ENCODE results near the gene CALM1.
"Not testable (repeated sequence)": the region's sequence is repeated elsewhere in the genome, so short reads cannot be mapped to it uniquely, and the experiment has no call there.

The CALM1 gene

DNA sequence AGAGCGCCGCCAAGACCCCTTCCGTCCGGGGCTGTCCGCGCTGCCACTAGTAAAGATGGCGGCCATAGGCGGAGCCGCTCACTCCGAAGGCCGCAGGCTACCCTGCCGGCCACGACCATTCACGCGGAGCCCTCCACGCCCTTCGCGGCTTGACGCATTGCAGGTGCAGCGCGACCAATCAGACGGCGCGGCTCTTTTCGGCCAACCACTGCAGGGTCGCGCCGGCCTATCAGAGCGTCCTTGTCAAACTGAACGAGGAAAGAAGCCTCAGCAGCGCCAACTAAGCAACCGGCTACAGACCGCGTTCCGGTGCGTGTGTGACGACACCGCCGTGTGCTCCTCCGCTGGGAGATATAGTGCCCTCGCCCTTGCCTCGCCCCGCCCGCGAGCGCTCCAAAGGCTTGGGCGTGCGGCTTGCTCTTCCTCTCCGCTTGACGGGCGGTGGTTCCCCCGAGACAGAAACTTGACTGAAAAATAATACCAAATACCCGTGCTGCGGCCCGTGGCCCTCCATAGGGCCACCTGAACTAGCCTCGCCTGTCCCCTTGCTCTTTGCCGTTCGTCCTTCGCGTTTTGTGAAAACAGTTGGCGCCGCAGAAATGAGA lies 13.6 kb upstream of the CALM1 start:
- peak; percentile 97 for DNase-seq (ENCODE audit: low read depth in 2 of 2, low spot score in 1 of 2)

DNA sequence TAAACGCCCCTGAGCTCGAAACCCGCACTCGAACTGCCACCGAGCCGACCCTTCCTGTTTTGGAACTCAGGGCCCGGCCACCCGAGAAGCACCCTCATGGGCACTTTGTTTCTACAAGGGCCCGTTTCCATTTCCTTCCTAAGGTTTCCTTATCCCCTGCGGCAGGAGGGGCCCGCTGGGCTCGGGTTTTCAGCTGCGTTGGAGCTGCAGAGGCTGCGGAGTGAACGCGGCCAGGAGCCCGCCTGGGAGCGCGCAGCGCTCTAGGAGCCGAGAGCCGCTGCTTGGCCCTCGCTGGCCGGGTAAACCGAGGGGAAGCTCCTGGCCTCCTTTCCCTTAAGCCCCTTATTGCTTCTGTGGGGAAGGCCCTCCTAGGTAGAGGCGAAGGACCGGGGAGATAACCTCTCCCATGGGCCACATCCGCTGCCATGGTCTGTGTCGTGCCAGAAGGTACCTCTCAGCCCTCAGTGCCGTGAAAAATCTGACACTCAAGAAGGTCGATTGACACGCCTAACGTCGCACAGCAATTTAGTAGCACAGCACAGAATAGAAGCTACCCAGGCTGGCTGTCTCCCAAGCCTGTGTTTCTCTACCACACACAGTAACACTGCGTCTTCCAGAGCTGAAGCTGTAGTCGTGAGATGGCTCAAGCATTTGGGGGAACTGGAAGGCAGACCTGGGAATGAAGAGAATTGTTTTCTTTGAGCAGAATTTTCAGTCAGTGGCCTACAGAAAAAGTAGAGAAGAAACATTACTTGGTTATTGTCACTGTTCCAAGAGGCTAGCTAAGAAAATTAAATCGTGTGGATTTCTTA lies 12.9 kb upstream of the CALM1 start:
- DNase-seq (ENCODE audit: low read depth in 2 of 2, low spot score in 1 of 2): peak; percentile 17 to 31

DNA sequence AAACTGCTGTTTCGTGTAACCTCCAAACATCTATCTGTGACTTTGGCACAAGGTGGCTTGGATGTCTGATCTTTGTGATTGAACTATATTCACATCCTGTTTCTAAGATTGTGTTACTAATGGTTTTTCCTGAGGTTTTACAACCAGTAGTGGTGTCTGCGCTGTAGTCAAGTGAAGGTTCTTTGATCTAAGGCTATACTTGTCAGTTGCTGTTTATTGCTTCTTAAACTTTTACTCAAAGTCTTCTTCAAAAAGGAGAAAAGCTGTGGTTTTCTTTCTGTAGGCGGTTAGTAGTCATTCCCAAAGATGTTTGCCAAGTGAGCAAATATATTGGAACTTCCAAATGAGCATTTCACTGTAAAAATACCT lies 12.3 kb upstream of the CALM1 start:
- no peak for DNase-seq (ENCODE audit: low read depth in 2 of 2, low spot score in 1 of 2)

DNA sequence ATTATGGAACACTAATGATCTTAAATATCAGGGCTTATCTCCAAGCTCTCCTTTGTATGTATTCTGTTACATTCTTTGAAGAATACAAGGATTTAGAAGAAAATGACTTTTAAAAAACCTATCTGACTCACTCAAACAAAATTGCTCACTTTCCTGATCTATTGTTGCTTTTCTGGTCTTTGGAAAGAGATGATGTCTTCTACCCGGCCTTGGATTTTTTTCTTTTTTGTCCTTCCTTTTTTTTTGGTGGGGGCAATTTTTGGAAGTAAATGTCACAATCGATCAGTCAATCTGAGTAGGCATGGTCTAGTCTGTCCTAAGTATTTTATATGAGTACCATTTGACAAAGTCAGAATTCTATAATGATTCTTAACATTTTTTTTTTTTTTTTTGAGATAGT lies 10.5 kb upstream of the CALM1 start:
- DNase-seq (ENCODE audit: low read depth in 2 of 2, low spot score in 1 of 2): no peak

DNA sequence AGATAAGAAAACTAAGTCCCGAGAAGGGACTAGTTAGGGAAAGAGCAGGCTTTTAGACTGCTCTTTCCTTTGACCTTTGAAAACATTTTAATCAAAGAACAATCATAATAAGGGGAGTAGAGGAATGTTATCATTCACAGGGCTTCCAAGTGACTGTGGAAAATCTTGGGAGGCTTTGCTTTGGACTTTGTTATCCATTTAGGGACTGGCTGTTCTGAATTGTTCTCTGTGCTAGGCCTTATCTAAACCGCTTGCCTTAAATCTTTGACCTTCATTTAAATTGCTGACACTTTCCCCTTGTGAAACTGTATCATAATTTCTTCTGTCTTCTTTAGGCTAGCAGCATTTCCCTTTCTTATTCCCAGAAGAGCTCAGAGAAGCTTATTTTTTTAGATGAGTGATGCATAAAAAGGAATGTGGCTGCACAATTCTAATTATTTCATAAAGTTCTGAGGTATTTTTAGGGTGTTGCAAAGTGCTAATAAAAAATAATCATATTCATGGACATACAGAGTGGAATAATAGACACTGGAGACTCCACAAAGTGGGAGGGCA lies 9.5 kb upstream of the CALM1 start:
- no peak for DNase-seq (ENCODE audit: low read depth in 2 of 2, low spot score in 1 of 2)

DNA sequence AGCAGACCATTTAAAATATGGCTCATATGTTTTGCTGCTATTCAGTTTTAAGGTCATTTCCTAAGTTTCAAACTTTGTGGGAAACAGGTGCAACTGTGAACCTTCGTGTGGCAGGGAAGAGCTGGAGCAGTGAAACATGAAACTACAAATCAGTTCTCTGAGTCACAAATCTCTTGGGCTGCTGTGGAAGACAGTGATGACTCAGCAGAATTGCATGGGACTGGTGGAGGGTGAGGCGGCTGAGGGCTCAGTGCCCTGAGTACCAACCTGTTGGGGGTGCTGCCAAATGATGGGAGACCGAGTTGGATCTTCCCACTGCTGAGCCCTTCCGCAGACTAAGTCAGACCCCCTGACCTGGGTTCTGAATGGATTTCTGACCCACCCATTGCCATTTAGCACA lies 8.4 kb upstream of the CALM1 start:
- no peak for DNase-seq (ENCODE audit: low read depth in 2 of 2, low spot score in 1 of 2)

DNA sequence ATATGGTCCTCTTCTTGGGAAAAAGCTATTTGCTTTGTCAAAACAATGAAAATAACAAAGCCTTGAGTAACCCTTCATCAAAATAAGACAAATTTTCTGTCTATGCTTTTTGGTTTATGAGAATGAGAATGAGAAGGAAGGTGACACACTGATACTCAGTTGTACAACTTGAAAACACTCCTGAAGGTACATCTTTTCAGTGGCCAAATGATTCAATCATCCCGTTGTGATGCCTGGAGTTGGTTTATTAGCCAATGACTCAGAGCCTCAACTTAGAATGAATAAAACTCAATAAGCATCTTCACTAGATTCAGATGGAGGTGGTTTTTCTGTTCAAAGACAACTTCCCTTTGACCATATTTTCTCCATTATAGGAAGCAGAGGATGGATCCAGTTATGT lies 7.8 kb upstream of the CALM1 start:
- no peak for DNase-seq (ENCODE audit: low read depth in 2 of 2, low spot score in 1 of 2)

DNA sequence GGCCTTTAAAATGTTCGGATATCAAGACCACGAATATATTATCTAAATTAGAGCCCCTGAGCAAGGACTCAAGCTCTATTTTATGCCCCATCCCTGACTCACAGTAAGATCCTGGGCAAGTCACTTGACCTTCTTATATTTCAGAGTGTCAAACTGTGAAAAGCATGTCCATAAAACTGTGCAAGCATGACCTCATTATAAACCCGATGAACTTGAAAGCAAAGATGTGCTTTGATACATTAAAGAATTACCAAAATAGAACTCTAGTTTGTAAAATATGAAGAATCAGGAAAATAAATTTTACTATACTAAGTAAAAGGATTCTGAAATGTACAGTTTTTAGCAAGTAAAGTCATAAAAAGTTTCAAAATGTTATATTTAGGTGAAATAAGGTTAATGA lies 2.9 kb upstream of the CALM1 start:
- DNase-seq (ENCODE audit: low read depth in 2 of 2, low spot score in 1 of 2): no peak

DNA sequence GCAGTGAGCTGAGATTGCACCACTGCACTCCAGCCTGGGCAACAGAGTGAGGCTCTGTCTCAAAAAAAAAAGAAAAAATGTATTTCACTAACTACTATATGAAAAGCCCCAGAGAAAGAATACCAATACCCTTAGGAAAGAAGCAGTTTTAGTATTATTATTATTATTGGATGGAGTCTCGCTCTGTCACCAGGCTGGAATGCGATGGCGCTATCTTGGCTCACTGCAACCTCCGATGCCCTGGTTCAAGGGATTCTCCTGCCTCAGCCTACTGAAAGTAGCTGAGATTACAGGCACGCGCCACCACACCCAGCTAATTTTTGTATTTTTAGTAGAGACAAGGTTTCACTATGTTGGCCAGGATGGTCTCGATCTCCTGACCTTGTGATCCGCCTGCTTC lies 2.0 kb upstream of the CALM1 start:
- not testable (repeated sequence) for DNase-seq (ENCODE audit: low read depth in 2 of 2, low spot score in 1 of 2)

DNA sequence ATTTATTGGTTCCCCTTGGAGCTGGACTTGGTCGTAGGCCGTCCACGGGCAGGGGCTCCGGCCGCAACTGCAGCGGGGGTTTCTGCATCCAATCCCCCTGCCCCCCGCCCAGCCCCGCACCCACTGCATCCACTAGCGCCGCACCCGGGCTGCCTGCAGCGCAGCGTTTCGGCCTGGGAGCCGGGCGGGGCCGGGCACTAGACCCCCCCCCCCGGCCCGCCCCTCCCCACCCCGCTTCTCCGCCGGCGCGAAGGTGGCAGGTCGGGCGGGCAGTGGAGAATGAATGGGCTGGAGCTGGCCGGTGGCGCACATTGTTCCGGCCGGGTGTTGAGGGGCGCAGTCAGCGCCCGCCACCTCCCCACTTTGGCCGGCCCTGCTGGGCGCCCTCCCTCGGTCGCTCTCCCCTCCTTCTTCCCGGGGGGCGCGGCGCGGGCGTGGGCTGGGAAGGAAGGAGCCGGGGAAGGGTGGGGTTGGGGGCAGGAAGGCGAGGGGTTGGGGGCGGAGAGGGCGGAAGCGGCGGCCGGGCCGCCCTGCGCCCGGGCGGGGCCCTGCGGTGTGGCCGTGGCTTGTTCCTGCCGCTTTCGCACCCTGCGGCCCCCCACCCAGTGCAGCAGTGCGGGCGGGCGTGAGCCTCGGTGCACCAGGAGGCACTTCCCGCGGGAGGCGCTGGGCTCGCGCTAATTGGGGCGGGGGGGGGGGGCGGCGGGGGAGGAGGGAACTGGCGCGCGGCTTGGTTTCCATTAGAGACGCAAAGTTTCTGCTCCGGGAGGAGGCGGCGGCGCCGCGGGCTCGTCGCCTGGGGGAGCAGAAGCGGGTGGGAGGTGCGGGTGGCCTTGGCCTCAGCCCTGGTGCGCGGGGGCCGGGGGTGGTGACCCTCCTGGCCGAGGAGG lies 841 bp downstream of the CALM1 start:
- peak; percentile 29 for DNase-seq (ENCODE audit: low read depth in 2 of 2, low spot score in 1 of 2)

DNA sequence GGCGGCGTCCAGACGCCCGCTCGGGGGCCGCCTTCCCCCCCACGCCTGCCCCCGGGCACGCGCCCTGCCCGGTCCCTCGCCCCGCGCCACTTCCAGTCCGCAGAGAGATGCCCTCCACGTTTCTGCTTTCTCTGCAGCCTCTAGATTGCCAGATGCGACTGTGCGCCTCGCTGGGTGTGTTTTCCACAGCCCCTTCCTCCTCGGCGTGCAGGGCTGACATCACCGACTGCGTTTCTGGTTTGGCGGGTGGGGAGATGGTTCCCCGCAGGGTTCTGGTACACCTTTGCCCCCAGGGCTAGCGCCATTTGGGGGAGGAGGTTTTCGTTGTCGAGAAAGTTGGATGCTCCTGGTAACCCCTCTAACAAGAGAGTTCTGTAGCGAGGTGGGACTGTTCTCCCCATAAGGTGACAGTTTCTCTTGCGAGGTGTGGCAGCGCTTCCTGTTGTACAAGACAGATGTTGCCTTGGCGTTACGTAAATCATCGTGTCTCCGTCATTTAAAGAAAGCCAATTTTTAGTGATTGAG lies 1.5 kb downstream of the CALM1 start:
- peak; percentile 22 to 24 for DNase-seq (ENCODE audit: low read depth in 2 of 2, low spot score in 1 of 2)

DNA sequence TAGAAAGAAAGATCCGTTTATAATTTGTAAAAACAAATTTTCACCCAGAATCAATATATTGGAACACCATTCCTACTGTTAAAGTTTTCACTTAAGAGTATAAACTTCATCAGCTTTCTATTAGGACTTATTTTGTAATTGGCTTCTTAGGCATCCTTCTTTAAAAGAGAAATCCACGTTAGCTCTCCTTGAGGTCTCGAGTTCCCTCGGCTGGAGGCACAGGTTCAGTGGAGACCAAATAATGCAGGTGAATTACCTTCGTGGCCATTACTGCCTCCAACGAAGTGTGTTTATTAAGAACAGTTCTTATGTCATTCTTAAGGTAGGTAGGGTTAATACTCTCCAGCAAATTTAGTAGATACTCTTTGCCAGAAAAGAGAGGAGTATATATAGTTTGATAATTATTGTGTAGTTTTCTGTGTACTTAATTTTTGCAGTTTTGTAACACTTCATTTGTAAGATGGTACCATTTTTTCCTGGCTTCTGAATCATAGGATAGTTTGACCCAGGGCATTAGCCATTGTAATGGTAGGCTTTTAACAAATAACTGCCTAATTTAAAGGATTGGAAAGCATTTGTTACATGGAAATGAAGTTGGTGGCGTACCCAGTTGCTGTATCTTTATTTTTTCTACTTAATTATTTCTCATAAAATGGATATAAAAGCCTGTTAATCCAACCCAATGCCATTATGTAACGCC lies 2.2 kb downstream of the CALM1 start:
- no peak for DNase-seq (ENCODE audit: low read depth in 2 of 2, low spot score in 1 of 2)

DNA sequence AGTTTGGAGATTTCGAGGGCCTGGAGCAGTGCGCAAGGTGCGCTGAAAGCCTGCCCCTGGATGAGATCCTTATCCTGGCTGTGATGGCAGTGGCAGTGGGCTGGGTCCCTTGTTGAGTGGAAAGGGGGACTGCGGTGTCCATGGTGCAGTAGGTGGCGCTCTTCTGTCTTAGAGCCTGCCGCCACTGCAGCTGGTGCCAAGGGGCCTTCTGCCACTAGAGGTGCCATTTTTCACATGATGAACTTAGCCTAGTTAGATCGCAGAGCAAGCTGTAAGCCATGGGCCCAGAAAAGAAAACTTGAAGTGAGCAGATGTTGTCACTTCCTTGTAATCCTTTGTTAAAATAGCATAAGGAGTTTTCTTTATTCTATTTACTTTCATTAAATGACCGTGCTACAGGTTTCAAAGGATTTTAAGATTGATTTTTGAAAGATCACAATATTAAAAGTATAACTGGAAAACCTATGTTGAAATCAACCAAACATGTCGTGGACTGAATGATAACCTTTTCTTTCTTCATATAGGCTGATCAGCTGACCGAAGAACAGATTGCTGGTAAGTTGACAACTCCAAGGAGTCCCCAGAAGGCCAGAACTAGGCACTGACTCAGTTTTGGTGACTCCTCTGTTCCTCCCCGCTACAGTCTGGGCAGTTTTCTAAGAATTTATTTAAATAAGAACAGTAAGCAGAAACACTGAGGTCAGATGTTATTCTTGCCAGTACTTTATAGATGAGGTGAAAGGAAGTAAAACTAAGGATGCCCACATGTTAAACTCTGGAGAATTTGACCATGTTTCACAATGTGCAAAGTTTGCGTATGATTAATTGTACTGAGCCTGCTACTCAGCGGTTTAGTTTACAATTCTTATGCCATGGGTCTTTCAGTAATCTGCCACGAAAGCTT lies 3.0 kb downstream of the CALM1 start:
- DNase-seq (ENCODE audit: low read depth in 2 of 2, low spot score in 1 of 2): peak; percentile 44 to 70

DNA sequence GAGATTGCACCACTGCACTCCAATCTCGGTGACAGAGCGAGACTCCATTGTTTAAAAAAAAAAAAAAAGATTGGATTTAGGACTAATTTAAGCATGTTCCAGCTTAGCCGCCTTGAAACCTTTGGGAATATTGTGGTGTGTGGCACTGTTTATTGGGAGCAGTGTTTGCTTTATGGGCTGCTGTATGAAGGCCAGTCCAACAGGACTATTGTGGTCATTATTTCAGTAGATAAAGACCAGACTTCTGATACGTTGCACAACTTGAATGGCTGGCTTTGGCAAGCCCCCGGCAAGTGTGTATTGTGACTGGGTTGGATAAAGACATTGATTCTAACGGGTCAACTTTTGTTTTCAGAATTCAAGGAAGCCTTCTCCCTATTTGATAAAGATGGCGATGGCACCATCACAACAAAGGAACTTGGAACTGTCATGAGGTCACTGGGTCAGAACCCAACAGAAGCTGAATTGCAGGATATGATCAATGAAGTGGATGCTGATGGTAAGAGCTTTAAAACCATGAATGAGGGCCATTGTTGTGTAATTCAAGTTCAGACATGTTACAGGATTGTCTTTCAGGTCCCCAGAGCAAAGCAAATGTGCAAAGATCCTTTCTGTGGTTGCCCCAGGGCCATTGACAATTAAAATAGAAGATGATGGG lies 4.2 kb downstream of the CALM1 start:
- no peak for DNase-seq (ENCODE audit: low read depth in 2 of 2, low spot score in 1 of 2)

DNA sequence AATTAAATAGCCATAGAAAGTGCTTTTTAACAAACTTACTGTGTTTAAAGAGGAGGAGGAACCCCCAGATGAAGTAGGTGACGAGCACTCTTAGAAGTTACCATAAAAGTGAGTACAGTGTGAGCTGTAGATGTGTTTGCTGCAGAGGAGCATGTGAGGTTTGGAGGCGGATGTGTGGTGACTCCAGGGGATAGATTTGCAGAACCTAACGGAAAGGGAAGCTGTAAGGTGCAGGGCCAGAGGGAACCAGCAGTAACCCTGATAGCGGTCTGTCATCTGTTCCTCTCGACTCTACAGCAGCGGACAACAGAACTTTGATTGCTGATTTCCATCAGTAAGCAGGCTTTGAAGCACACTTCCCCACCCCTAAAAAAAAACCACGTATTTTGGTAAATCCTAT lies 5.2 kb downstream of the CALM1 start:
- DNase-seq (ENCODE audit: low read depth in 2 of 2, low spot score in 1 of 2): no peak

DNA sequence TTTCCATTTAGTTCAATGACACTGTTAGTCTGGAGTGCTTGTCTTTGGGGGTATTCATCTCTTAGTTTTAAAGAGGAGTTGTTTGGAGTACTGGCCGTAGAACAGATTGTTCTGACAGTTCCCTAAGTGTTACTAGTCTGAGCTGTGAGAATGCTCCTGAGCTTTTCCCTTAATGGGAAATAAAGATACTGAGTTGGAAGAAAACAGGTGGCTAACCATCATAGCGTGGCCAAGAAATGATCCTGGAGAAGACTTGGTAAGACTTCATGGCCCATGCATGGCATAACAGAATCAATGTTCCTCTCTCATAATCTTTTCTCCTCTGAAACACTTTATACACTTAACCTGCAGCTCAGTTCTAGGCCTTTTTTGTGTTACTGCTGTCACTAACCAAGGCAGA lies 6.2 kb downstream of the CALM1 start:
- no peak for DNase-seq (ENCODE audit: low read depth in 2 of 2, low spot score in 1 of 2)

DNA sequence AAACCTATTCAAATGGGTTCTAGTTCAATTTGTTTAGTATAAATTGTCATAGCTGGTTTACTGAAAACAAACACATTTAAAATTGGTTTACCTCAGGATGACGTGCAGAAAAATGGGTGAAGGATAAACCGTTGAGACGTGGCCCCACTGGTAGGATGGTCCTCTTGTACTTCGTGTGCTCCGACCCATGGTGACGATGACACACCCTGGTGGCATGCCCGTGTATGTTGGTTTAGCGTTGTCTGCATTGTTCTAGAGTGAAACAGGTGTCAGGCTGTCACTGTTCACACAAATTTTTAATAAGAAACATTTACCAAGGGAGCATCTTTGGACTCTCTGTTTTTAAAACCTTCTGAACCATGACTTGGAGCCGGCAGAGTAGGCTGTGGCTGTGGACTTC lies 8.3 kb downstream of the CALM1 start:
- no peak for DNase-seq (ENCODE audit: low read depth in 2 of 2, low spot score in 1 of 2)

DNA sequence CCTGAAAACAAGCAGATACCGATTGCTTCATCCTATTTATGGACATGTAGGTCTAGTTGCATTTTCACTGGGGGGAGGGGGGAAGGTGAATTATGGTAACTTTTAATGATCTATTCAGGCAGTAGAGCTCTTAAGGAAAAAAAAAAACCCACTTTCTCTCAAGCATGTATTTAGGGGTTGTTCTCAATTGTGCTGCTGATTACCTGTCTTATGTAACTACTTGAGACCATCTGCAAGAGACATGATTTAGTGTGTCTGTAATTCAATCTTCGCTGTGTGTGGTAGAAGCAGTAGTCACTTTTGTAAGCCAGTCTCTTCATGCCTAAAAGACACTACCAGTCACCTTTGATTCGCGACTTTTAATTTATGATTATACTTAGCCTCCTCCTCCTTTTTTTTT lies 8.9 kb downstream of the CALM1 start:
- DNase-seq (ENCODE audit: low read depth in 2 of 2, low spot score in 1 of 2): no peak

DNA sequence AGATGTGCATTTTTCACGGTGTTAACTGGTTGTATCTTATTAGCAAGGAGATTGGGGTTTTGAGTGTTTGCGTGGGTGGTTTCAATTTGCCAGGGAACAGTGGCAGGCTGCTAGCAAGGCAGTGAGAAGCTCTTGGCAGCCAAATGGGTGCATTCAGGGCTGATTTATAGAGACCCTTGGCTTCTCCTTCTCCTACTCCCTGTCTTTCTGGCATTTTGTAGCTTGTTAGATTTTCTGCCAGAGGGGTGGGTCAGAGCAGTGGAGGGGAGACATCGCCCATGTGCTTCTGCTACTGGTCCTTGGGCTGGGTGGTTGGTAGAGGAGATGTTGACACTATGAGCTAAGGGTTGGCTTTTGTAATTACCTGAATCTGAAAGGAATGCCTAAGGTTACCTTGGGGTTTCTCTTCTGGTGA lies 9.6 kb downstream of the CALM1 start:
- no peak for DNase-seq (ENCODE audit: low read depth in 2 of 2, low spot score in 1 of 2)
